GM23248 (cell line): ENCODE data around the gene HSPG2. TPM values are rescaled to one million over a fixed set of nuclear protein-coding genes. Genes with fewer than 3 reads are reported as not detected.
"Not testable (repeated sequence)": the region's sequence is repeated elsewhere in the genome, so short reads cannot be mapped to it uniquely, and the experiment has no call there.

Source experiments
- DNase-seq: peaks from one replicate; pipeline ENCODE4 v3.0.0-alpha.2; 2015
- H2AFZ ChIP-seq: fragments of 200-600 bp; sonication (generic); 2 replicates; pipeline ENCODE4 v1.6.1; 2016; ENCODE audit warnings: antibody characterized with exemption
- H3F3A ChIP-seq: fragments of 200-600 bp; sonication (generic); 2 replicates; pipeline ENCODE4 v1.6.1; 2016; ENCODE audit warnings: mild to moderate bottlenecking, antibody characterized with exemption, mixed run types; ENCODE audit not compliant: insufficient read depth
- H3K27ac ChIP-seq: fragments of 200-600 bp; sonication (generic); 2 replicates; pipeline ENCODE4 v1.5.1; 2016; ENCODE audit warnings: mild to moderate bottlenecking
- H3K27me3 ChIP-seq: fragments of 200-600 bp; sonication (generic); replicated peaks from 2 replicates; pipeline ENCODE4 v1.6.1; 2016; ENCODE audit warnings: mild to moderate bottlenecking; ENCODE audit not compliant: insufficient read depth
- H3K36me3 ChIP-seq: fragments of 200-600 bp; sonication (generic); 2 replicates; pipeline ENCODE4 v1.6.1; 2016; ENCODE audit warnings: low read depth, mild to moderate bottlenecking
- H3K4me1 ChIP-seq: fragments of 200-600 bp; sonication (generic); 2 replicates; pipeline ENCODE4 v1.6.1; 2016; ENCODE audit warnings: mild to moderate bottlenecking; ENCODE audit not compliant: insufficient read depth
- H3K4me2 ChIP-seq: fragments of 200-600 bp; sonication (generic); one replicate; pipeline ENCODE4 v1.6.1; 2016; ENCODE audit warnings: mild to moderate bottlenecking; ENCODE audit not compliant: unreplicated experiment
- H3K4me3 ChIP-seq: fragments of 200-600 bp; sonication (generic); 2 replicates; pipeline ENCODE4 v1.5.1; 2016; ENCODE audit warnings: mild to moderate bottlenecking
- H3K79me2 ChIP-seq: fragments of 200-600 bp; sonication (generic); 2 replicates; pipeline ENCODE4 v1.6.1; 2016; ENCODE audit warnings: mild to moderate bottlenecking; ENCODE audit not compliant: insufficient read depth
- H3K9ac ChIP-seq: fragments of 200-600 bp; sonication (generic); 2 replicates; pipeline ENCODE4 v1.6.1; 2016; ENCODE audit warnings: mild to moderate bottlenecking
- H3K9me2 ChIP-seq: fragments of 200-600 bp; sonication (generic); 2 replicates; pipeline ENCODE4 v1.6.1; 2016; ENCODE audit warnings: mixed run types, mild to moderate bottlenecking, moderate library complexity; ENCODE audit not compliant: insufficient read depth
- H3K9me3 ChIP-seq: fragments of 200-600 bp; sonication (generic); one replicate; pipeline ENCODE4 v1.6.1; 2017; ENCODE audit warnings: low read depth
- H4K20me1 ChIP-seq: fragments of 200-600 bp; sonication (generic); 2 replicates; pipeline ENCODE4 v1.6.0; 2016; ENCODE audit not compliant: insufficient read depth
- WGBS, 2 experiments: methylation state at CpG; one replicate each; pipeline ENCODE4 v1.1.6; 2015 to 2017; ENCODE audit warnings: low lambda C conversion rate in 2 of 2, low coverage in 1 of 2; ENCODE audit errors: missing lambda C conversion rate in 2 of 2; 5-methylcytosine and 5-hydroxymethylcytosine counted together
- in situ Hi-C: fragments of 300-500 bp; cut with MboI; formaldehyde crosslinking; loops from 2 replicates; pipeline ENCODE4 v1.15.0; 2020
- polyA plus RNA-seq: library from polyadenylated mRNA; unstranded; fragments of >200 nt; fragmentation: Nextera tagmentation; extraction: Ambion mirVana; gene quantifications from 2 replicates; pipeline ENCODE4 v1.2.1, GENCODE V29; 2016
- total RNA-seq: library from RNA; depleted of rRNA; stranded (reverse); fragments of >200 nt; shearing (Covaris generic); gene quantifications from 2 replicates; pipeline ENCODE4 v1.2.3, GENCODE V29; 2014

HSPG2 gene
- total and polyA plus RNA-seq, 2 experiments from 2014 or later = 123 to 407 TPM

GRCh38 chr1:21978209-21978608 lies 41.1 kb upstream of the HSPG2 start:
- in situ Hi-C loops, H3K27me3 ChIP-seq, H3K9me3 ChIP-seq, H4K20me1 ChIP-seq, H3K36me3 ChIP-seq, DNase-seq, H3K9ac ChIP-seq, H3K4me2 ChIP-seq, H3K27ac ChIP-seq, H3K79me2 ChIP-seq, H3K4me3 ChIP-seq, H2AFZ ChIP-seq, H3F3A ChIP-seq, H3K9me2 ChIP-seq, H3K4me1 ChIP-seq: not testable (repeated sequence)
- WGBS, 2 experiments = 84 to 87% methylated on average over 10 to 11 of the region's 11 CpGs

DNA sequence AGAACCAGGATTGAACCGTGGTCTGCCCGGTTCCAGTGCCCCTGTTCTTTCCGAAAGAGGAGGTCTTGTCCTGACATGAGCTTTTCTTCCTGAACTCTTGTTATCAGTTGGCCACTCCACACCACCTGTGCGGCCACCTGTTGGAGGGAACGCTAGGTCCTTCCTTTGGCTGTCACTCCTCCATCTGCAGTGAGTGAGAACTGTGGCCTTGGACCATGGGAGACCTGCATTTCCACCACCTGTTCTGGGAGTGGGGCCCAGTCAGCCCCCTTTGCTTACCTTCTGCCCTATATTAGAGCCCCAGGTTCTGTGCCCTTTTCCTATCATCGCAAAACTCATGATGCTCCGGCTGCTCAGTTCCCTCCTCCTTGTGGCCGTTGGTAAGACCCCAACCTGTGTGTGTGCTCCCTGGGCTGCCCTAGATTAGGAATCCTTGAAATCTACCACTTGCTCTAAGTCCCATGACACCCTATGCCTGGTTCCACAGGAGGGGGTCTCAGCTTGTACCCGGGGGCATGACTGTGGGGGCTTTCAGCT lies 39.7 kb upstream of the HSPG2 start, which contains the start of gene CELA3B:
TSS of gene CELA3B (plus strand) at position 320 of the 537 bp plus-strand sequence. CDS start at position 338, 18 bp downstream.
- in situ Hi-C loops, H3K9ac ChIP-seq, H3K27ac ChIP-seq: not testable (repeated sequence)

GRCh38 chr1:21975296-21975695 lies 38.2 kb upstream of the HSPG2 start:
- H3K27me3 ChIP-seq, H4K20me1 ChIP-seq, H3K79me2 ChIP-seq, H3K9me3 ChIP-seq, H2AFZ ChIP-seq, H3K36me3 ChIP-seq, H3K4me3 ChIP-seq, in situ Hi-C loops, H3K4me2 ChIP-seq, H3K9me2 ChIP-seq, H3F3A ChIP-seq, H3K4me1 ChIP-seq, H3K9ac ChIP-seq, DNase-seq, H3K27ac ChIP-seq: not testable (repeated sequence)
- WGBS, 2 experiments = 89% methylated on average over 6 to 9 of the region's 9 CpGs

More for the DNA sequence above, 39.7 kb upstream of the HSPG2 start, which contains the start of gene CELA3B:
- not testable (repeated sequence) for H3K4me3 ChIP-seq, H3K79me2 ChIP-seq, H2AFZ ChIP-seq, H4K20me1 ChIP-seq, H3K9me3 ChIP-seq, H3K4me2 ChIP-seq, H3K27me3 ChIP-seq, H3F3A ChIP-seq, DNase-seq, H3K36me3 ChIP-seq, H3K4me1 ChIP-seq, H3K9me2 ChIP-seq
- 83 to 85% methylated on average over 9 of the region's 9 CpGs for WGBS, 2 experiments

- H3K4me1 ChIP-seq, in situ Hi-C loops, H3F3A ChIP-seq, H2AFZ ChIP-seq, H4K20me1 ChIP-seq, H3K9me3 ChIP-seq, H3K4me2 ChIP-seq, H3K27me3 ChIP-seq, H3K79me2 ChIP-seq, H3K36me3 ChIP-seq, DNase-seq, H3K27ac ChIP-seq, H3K9ac ChIP-seq, H3K4me3 ChIP-seq, H3K9me2 ChIP-seq: not testable (repeated sequence)
- WGBS, 2 experiments = 89 to 91% methylated on average over 6 of the region's 6 CpGs
Observed at GRCh38 chr1:21974699-21975098, 37.6 kb upstream of the HSPG2 start.

- H3K4me2 ChIP-seq, H3K9me2 ChIP-seq, H3K36me3 ChIP-seq, H3K4me3 ChIP-seq, H3K4me1 ChIP-seq, H3K79me2 ChIP-seq, H2AFZ ChIP-seq, in situ Hi-C loops, H3F3A ChIP-seq, H3K9me3 ChIP-seq, H3K27ac ChIP-seq, H3K27me3 ChIP-seq, DNase-seq, H3K9ac ChIP-seq, H4K20me1 ChIP-seq: not testable (repeated sequence)
- 69 to 78% methylated on average over 4 to 8 of the region's 8 CpGs for WGBS, 2 experiments
Observed at GRCh38 chr1:21973948-21974347, 36.8 kb upstream of the HSPG2 start.

- H3K9ac ChIP-seq, H3K4me3 ChIP-seq, in situ Hi-C loops, H2AFZ ChIP-seq, H4K20me1 ChIP-seq, DNase-seq, H3K79me2 ChIP-seq, H3K4me2 ChIP-seq, H3K36me3 ChIP-seq, H3K27me3 ChIP-seq, H3K27ac ChIP-seq, H3F3A ChIP-seq, H3K9me2 ChIP-seq, H3K9me3 ChIP-seq, H3K4me1 ChIP-seq: not testable (repeated sequence)
- 79 to 80% methylated on average over 2 of the region's 2 CpGs for whole genome bisulfite sequencing, 2 experiments
Observed at GRCh38 chr1:21972973-21973441, 35.9 kb upstream of the HSPG2 start.

DNA sequence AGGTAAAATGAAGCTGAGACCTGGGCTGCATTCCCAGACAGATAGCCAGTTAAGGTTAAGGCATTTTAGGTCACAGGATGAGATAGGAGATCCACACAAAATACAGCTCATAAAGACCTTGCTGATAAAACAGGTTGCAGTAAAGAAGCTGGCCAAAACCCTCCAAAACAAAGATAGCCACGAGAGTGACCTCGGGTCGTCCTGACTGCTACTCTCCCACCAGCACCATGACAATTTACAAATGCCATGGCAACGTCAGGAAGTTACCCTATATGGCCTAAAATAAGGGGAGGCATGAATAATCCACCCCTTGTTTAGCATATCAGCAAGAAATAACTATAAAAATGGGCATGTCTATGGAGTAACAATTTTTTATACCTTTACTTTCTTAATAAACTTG lies 33.4 kb upstream of the HSPG2 start:
- in situ Hi-C loops, H3K4me2 ChIP-seq: not testable (repeated sequence)

GRCh38 chr1:21969066-21969465 lies 32.0 kb upstream of the HSPG2 start:
- peaks cover 13% of the 10 kb centered on the region for H3K4me1 ChIP-seq
- H3K27me3 ChIP-seq, H3K9me3 ChIP-seq, H3K4me2 ChIP-seq, H3K36me3 ChIP-seq, H2AFZ ChIP-seq, H3K4me3 ChIP-seq, in situ Hi-C loops, H3F3A ChIP-seq, H3K79me2 ChIP-seq, H3K9me2 ChIP-seq, H4K20me1 ChIP-seq, H3K27ac ChIP-seq, H3K9ac ChIP-seq, DNase-seq: not testable (repeated sequence)
- WGBS, 2 experiments = 69 to 72% methylated on average over 5 of the region's 5 CpGs

More for the DNA sequence above, 33.4 kb upstream of the HSPG2 start:
- not testable (repeated sequence) for H3K36me3 ChIP-seq, H3K9ac ChIP-seq, H3K9me2 ChIP-seq, H3K79me2 ChIP-seq, H3K9me3 ChIP-seq, H3K27me3 ChIP-seq, H3K4me3 ChIP-seq, H3K27ac ChIP-seq, DNase-seq, H2AFZ ChIP-seq, H3F3A ChIP-seq, H4K20me1 ChIP-seq
- WGBS, 2 experiments = 69 to 71% methylated on average over 4 of the region's 4 CpGs
- peaks cover 12% of the 10 kb centered on the region for H3K4me1 ChIP-seq
